Epithelial cell of esophagus (primary cell): Measurements from ENCODE around the gene FCAMR.
A peak's percentile ranks its signal among the peaks of the same experiment; 100 is the strongest.

Experiments
- DNase-seq: peaks from one replicate; pipeline ENCODE4 v3.0.0; 2010; ENCODE audit warnings: low read depth
- H3K4me3 ChIP-seq: 2 replicates; pipeline ENCODE4 v1.5.1; 2011; ENCODE audit warnings: mild to moderate bottlenecking, low read length, control low read depth
- TF ChIP-seq, protein P1 (sequence below): IDR thresholded peaks from 2 replicates; pipeline ENCODE4 v1.5.1; 2011; ENCODE audit warnings: low read depth, mild to moderate bottlenecking, low read length, control low read depth, inconsistent platforms; ENCODE audit not compliant: insufficient read depth; ENCODE audit errors: missing control alignments

FCAMR gene

DNA sequence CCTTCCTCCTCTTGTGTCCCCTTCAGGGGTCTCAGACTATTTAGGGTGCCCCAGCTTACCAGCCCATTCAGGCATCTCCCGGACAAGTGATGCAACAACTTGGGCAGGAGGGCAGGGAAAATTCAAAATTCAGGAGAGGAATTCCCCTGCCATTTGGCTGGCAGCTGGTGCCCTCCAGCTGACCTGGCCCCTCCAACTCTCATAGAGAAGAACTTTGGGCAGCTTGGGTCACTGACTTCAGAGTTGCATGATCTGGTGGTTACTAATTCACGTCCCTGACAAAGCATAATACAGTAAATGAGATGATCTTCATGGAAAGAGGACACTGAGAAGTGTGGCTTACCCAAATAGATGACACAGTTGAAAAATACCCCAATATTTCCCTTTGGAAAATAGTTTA is at the start of gene FCAMR:
Gene FCAMR (minus strand): TSS at position 15 of the 400 bp plus-strand sequence. CDS start 335 bp downstream, outside the sequence.
- TF ChIP-seq, protein P1, sequence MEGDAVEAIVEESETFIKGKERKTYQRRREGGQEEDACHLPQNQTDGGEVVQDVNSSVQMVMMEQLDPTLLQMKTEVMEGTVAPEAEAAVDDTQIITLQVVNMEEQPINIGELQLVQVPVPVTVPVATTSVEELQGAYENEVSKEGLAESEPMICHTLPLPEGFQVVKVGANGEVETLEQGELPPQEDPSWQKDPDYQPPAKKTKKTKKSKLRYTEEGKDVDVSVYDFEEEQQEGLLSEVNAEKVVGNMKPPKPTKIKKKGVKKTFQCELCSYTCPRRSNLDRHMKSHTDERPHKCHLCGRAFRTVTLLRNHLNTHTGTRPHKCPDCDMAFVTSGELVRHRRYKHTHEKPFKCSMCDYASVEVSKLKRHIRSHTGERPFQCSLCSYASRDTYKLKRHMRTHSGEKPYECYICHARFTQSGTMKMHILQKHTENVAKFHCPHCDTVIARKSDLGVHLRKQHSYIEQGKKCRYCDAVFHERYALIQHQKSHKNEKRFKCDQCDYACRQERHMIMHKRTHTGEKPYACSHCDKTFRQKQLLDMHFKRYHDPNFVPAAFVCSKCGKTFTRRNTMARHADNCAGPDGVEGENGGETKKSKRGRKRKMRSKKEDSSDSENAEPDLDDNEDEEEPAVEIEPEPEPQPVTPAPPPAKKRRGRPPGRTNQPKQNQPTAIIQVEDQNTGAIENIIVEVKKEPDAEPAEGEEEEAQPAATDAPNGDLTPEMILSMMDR = no peak
- no peak for DNase-seq
- H3K4me3 ChIP-seq = no peak within 1 kb of the TSS

DNA sequence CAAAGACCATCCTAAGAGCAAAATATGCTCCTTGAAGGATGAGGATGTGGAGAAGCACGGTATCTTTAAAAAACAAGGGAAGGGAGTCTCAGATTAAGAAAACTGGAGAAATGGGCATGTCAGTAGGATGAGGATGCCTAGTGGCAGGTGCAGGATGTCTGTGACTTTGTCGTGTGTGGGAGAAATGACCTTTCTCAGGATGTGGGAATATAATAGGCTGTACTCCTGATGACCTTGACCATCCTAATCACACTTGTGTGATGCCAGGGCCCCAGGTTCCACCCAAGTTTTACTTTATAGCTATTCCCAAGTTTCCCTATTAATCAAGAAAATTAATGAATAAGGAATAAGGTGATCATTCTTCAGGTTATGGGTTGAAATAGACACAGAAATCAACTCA is 49.4 kb upstream of the FCAMR start:
- TF ChIP-seq, protein P1 = no peak
- H3K4me3 ChIP-seq = no peak overlapping the region
- no peak for DNase-seq

GRCh38 chr1:207019161-207019560 is 48.9 kb upstream of the FCAMR start:
- H3K4me3 ChIP-seq = no peak overlapping the region
- TF ChIP-seq, protein P1 = no peak
- peak; percentile 31 for DNase-seq

DNA sequence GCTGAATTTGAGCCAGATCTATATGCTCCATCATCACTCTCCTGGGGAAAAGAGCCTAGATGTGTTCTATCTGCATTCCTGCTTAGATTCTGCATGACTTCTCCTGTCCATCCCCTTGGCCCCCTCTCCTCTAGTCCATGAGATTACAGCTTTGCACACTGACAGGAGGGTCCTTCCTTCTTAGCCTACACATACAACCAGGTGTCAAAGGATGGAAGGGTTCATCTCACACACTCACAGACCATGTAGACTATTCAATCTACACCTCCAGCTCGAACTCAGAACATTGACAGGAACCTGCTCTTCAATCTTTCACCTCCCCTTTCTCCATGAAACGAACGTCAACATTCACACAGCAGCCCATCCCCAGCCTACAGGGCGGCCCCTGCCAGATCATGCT is 48.4 kb upstream of the FCAMR start:
- no peak overlapping the region for H3K4me3 ChIP-seq

DNA sequence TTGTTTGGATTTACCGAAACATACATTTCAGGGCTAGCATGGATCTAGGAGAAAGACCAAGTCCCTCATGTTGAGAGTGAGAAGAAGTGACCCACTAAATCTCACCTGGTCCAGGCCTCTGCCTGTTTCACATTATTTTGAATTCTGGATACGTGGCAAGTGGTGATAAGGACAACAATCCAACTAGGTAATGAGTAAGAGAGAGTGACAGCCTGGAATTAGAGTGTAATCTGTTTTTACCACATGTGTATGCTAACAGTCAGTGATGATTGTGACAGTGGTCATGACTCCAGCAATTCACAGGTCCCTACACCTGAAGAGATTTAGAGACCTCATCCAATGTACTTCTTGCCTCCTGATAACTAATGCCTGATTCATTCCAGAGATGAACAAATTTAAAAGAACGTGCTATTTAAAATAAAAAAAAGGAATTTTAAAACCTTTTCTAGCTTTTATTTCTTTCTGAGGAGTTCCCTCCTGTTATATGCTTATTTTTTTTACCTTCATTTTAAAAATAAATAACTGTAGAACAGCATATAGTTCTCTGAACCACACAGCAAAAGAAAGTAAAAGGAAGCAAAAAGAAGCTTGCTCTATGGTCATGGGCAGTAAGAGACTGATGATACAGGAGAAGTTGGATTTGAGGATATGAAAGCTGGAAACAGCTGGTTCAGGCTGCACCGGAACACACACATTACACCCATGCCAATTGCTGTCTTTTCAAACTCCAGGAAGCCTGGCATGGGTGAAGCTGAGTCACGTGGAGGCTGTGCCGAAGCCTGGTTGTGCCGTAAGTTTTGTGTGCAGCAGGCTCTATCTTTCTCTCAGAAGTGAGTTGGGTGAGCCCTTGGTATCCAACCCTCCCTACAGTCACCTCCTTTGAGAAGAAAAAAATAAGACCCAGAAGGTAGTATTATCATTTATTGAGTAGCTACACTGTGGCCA is 47.6 kb upstream of the FCAMR start:
- TF ChIP-seq, protein P1 = no peak
- no peak overlapping the region for H3K4me3 ChIP-seq
- DNase-seq = peak; percentile 84

More for the DNA sequence above, 48.4 kb upstream of the FCAMR start:
- DNase-seq = peak; percentile 24
- TF ChIP-seq, protein P1 = no peak

GRCh38 chr1:207015791-207016190 is 45.5 kb upstream of the FCAMR start:
- TF ChIP-seq, protein P1 = no peak
- H3K4me3 ChIP-seq = no peak overlapping the region
- DNase-seq = peak; percentile 42

- no peak for DNase-seq
- no peak overlapping the region for H3K4me3 ChIP-seq
- TF ChIP-seq, protein P1 = no peak
Measured at GRCh38 chr1:207014728-207015127, 44.5 kb upstream of the FCAMR start.
